ENCODE data around the gene NCLN. TPM values are rescaled to one million over a fixed set of nuclear protein-coding genes. Genes with fewer than 3 reads are reported as not detected.

Gene NCLN
- total RNA-seq, 1 donor from 2014 or later, result 54.6 TPM

DNA sequence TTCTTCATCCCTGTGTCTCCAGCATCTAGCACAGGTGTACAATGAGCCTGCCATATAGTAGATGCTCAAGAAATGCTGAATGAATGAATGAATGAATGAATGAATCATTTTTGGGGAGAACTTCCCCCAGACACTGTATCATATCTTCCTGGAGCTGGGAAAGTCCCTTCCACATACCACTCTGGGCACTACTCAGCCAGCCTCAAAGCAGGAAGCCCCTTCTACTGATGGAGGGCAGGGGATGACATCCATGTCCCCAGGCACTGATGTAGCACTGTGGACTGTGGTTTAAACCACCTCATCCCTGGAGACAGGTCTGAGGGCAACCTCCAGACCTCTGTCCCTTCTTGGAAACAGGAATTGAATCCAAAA, 45.1 kb upstream of the NCLN start:
- Mint-ChIP-seq H3K9me3 (ENCODE audit: low read depth) (peaks cover 6% of the 10 kb centered on the region), H3K27ac (no peak overlapping the region), H3K4me1 (ENCODE audit: low read depth) (no peaks in the 10 kb centered on the region), H3K4me3 (ENCODE audit: low read depth) (no peak overlapping the region), H3K36me3 (ENCODE audit: insufficient read depth) (no peaks in the 10 kb centered on the region), H3K27me3 (no peaks in the 10 kb centered on the region)
- DNase-seq (ENCODE audit: low spot score, unreplicated experiment), result no peak
- no peak for TF ChIP-seq CTCF (IDR thresholded peaks at IDR 0.05; ENCODE audit: unreplicated experiment)

DNA sequence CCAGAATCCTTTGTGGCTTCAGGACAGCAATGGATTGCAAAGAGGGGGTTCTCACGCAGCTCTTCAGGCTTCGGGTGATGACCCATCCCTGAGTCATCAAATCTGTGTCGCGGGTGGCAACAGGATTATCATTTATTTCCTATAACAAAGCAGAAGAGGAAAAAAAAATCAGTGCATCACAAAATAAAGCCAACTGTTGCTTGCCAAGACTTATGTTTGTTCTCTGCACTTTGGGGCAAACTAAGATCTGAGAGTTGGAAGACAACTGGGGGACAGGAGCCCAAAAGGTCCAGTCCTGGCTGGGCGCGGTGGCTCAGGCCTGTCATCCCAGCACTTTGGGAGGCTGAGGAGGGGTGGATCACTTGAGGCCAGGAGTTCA, 43.4 kb upstream of the NCLN start:
- H3K36me3 Mint-ChIP-seq (ENCODE audit: insufficient read depth), result no peaks in the 10 kb centered on the region
- TF ChIP-seq CTCF (IDR thresholded peaks at IDR 0.05; ENCODE audit: unreplicated experiment), result no peak
- no peaks in the 10 kb centered on the region for H3K27me3 Mint-ChIP-seq
- no peak overlapping the region for H3K27ac Mint-ChIP-seq
- DNase-seq (ENCODE audit: low spot score, unreplicated experiment), result no peak
- H3K9me3 Mint-ChIP-seq (ENCODE audit: low read depth), result peaks cover 6% of the 10 kb centered on the region
- no peak overlapping the region for H3K4me3 Mint-ChIP-seq (ENCODE audit: low read depth)
- no peaks in the 10 kb centered on the region for H3K4me1 Mint-ChIP-seq (ENCODE audit: low read depth)

- no peak overlapping the region for H3K27ac Mint-ChIP-seq
- DNase-seq (ENCODE audit: low spot score, unreplicated experiment), result no peak
- no peaks in the 10 kb centered on the region for H3K4me1 Mint-ChIP-seq (ENCODE audit: low read depth)
- peaks cover 6% of the 10 kb centered on the region for H3K9me3 Mint-ChIP-seq (ENCODE audit: low read depth)
- TF ChIP-seq CTCF (IDR thresholded peaks at IDR 0.05; ENCODE audit: unreplicated experiment), result no peak
- H3K4me3 Mint-ChIP-seq (ENCODE audit: low read depth), result no peak overlapping the region
- H3K36me3 Mint-ChIP-seq (ENCODE audit: insufficient read depth), result no peaks in the 10 kb centered on the region
- H3K27me3 Mint-ChIP-seq, result no peaks in the 10 kb centered on the region
These were observed 42.9 kb upstream of the NCLN start for GRCh38 chr19:3142781-3143337.

- Mint-ChIP-seq H3K9me3 (ENCODE audit: low read depth) (no peaks in the 10 kb centered on the region), H3K4me3 (ENCODE audit: low read depth) (no peak overlapping the region), H3K27ac (no peak overlapping the region), H3K27me3 (peaks cover 10% of the 10 kb centered on the region), H3K36me3 (ENCODE audit: insufficient read depth) (no peaks in the 10 kb centered on the region), H3K4me1 (ENCODE audit: low read depth) (no peaks in the 10 kb centered on the region)
- no peak for DNase-seq (ENCODE audit: low spot score, unreplicated experiment)
- TF ChIP-seq CTCF (IDR thresholded peaks at IDR 0.05; ENCODE audit: unreplicated experiment), result no peak
These were observed 39.6 kb upstream of the NCLN start for GRCh38 chr19:3145909-3146676.

DNA sequence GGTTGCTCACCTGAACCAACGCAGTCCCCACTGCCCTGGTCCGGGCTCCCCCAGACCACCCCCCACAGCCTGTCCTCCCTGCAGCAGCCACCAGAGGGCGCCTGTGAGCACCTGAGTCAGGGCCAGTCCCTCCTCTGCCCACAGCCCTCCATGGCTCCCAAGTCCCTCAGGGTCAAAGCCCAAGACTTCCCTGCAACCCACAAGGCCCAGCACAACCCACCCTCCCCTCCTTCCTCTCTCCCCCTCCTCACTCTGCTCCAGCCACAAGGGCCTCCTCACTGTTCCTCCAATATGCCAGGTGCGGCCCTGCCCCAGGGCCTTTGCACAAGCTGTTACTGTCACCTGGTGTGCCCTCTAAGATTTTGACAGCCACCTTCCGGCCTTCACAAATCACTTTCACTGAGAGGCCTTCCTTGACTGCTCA, 39.0 kb upstream of the NCLN start:
- peak; percentile 43 for DNase-seq (ENCODE audit: low spot score, unreplicated experiment)
- Mint-ChIP-seq H3K4me1 (ENCODE audit: low read depth) (no peaks in the 10 kb centered on the region), H3K36me3 (ENCODE audit: insufficient read depth) (no peaks in the 10 kb centered on the region), H3K9me3 (ENCODE audit: low read depth) (no peaks in the 10 kb centered on the region), H3K27ac (no peak overlapping the region), H3K27me3 (peaks cover 10% of the 10 kb centered on the region), H3K4me3 (ENCODE audit: low read depth) (no peak overlapping the region)
- TF ChIP-seq CTCF (IDR thresholded peaks at IDR 0.05; ENCODE audit: unreplicated experiment), result peak; percentile 63

All from progenitor cell of endocrine pancreas (in vitro differentiated cells).